ENCODE results near the gene TWIST1. TPM values are rescaled to one million over a fixed set of nuclear protein-coding genes. Genes with fewer than 3 reads are reported as not detected.
A peak's percentile ranks its signal among the peaks of the same experiment; 100 is the strongest.

TWIST1 gene
- total RNA-seq, 5 donors from 2014 or later (not counting 1 experiment from before 2014, with no cell fraction given): 0.16 to 0.92 (median 0.18) TPM; not detected in 2

DNA sequence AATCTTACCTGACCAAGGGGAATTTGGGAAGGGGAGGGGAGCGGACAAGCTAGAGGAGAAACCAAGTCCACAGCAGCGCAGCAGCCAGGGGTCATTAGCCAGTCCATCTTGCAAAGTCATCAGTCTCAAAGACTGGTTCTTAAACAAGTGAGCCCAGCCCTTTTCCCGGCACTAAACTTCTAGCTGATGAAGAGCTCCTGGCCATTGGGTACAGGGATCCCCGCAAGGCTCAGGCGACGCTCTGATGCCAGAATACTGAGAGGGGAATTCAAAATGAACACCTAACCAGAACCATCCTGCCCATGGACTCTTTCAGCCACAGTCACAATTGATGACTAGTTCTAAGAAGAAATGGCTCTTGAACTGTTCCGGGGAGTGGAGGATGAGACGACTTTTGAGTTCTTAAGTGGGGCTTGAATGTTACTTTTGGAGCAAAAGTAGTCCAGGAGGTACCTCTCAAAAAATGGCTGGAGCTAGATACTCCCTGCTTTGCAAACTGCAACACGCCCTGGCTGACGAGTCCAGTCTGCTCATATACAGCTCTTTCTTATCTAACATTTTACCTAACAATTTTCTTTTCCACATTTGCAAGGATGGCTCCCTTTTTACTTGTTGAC is 2.5 kb upstream of the TWIST1 start:
- Mint-ChIP-seq H3K36me3 (no peaks in the 10 kb centered on the region), H3K4me1 (peaks cover 0 to 3% (median 0%) of the 10 kb centered on the region in 3 donors), H3K4me3 (no peak overlapping the region), H3K27me3 (peaks cover 42 to 47% of the 10 kb centered on the region in 2 donors), H3K27ac (no peak overlapping the region), H3K9me3 (no peaks in the 10 kb centered on the region)
- no peaks in the 10 kb centered on the region for H3K9me3 ChIP-seq
- no peak overlapping the region for H3K27ac ChIP-seq (ENCODE audit: low read length)
- peaks cover 0 to 11% of the 10 kb centered on the region in 2 experiments for H3K4me1 ChIP-seq (ENCODE audit: control insufficient read depth in 1 of 2, extremely low read depth in 1 of 2, insufficient read depth in 2 of 2, low read length in 2 of 2)
- no peaks in the 10 kb centered on the region for H3K36me3 ChIP-seq (ENCODE audit: control insufficient read depth in 2 of 2, extremely low read depth in 1 of 2, insufficient read depth in 1 of 2, low read length in 1 of 2)
- CTCF ChIA-PET: no interaction called here
- POLR2A ChIA-PET: no interaction called here
- 32% methylated on average over 3 of the region's 10 CpGs for WGBS (ENCODE audit: insufficient coverage)
- H3K4me3 ChIP-seq (ENCODE audit: control insufficient read depth in 1 of 2, extremely low read depth in 1 of 2, low read length in 1 of 2): no peak overlapping the region
- DNase-seq (no peak), ATAC-seq (replicated peaks in 1 of 4) (no peak)
- peaks cover 11 to 29% of the 10 kb centered on the region in 2 experiments for H3K27me3 ChIP-seq (replicated peaks in 1 of 2; ENCODE audit: control insufficient read depth in 2 of 2, extremely low read depth in 1 of 2, insufficient read depth in 2 of 2, low read length in 1 of 2)

DNA sequence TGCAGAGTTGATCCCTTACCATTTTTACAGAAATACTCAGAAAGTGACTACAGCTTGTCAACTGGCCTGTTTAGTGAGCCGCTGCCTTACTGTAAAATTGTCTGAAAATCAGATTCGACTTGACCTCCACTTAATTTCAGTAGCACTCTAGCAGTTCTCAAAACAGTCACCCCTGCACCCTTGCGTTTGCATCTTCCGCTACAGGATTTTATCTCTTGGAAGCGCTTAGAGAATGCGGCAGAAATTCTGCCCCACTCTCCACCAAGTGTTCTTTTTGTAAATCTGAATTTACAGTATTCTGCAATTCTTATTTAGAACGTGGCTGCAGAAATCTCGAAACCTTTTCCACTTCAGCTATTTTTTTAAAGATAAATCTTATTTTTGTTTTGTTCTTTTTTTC is 1.9 kb upstream of the TWIST1 start:
- Histone ChIP-seq H3K27me3 (replicated peaks in 1 of 2; ENCODE audit: control insufficient read depth in 2 of 2, extremely low read depth in 1 of 2, insufficient read depth in 2 of 2, low read length in 1 of 2) (peaks cover 11 to 29% of the 10 kb centered on the region in 2 experiments), H3K9me3 (no peaks in the 10 kb centered on the region), H3K36me3 (ENCODE audit: control insufficient read depth in 2 of 2, extremely low read depth in 1 of 2, insufficient read depth in 1 of 2, low read length in 1 of 2) (no peaks in the 10 kb centered on the region), H3K27ac (ENCODE audit: low read length) (no peak overlapping the region), H3K4me1 (ENCODE audit: control insufficient read depth in 1 of 2, extremely low read depth in 1 of 2, insufficient read depth in 2 of 2, low read length in 2 of 2) (peaks cover 0 to 11% of the 10 kb centered on the region in 2 experiments), H3K4me3 (ENCODE audit: control insufficient read depth in 1 of 2, extremely low read depth in 1 of 2, low read length in 1 of 2) (no peak overlapping the region)
- DNase-seq (no peak), ATAC-seq (replicated peaks in 1 of 4) (no peak)
- no peak overlapping the region for H3K4me3 Mint-ChIP-seq
- H3K27ac Mint-ChIP-seq: no peak overlapping the region
- H3K9me3 Mint-ChIP-seq: no peaks in the 10 kb centered on the region
- H3K27me3 Mint-ChIP-seq: peaks cover 48 to 53% of the 10 kb centered on the region in 2 donors
- no peaks in the 10 kb centered on the region for H3K36me3 Mint-ChIP-seq
- WGBS (ENCODE audit: insufficient coverage): 0% methylated on average over 2 of the region's 8 CpGs
- POLR2A ChIA-PET: no interaction called here
- H3K4me1 Mint-ChIP-seq: peaks cover 0 to 3% (median 0%) of the 10 kb centered on the region in 3 donors
- CTCF ChIA-PET: no interaction called here

DNA sequence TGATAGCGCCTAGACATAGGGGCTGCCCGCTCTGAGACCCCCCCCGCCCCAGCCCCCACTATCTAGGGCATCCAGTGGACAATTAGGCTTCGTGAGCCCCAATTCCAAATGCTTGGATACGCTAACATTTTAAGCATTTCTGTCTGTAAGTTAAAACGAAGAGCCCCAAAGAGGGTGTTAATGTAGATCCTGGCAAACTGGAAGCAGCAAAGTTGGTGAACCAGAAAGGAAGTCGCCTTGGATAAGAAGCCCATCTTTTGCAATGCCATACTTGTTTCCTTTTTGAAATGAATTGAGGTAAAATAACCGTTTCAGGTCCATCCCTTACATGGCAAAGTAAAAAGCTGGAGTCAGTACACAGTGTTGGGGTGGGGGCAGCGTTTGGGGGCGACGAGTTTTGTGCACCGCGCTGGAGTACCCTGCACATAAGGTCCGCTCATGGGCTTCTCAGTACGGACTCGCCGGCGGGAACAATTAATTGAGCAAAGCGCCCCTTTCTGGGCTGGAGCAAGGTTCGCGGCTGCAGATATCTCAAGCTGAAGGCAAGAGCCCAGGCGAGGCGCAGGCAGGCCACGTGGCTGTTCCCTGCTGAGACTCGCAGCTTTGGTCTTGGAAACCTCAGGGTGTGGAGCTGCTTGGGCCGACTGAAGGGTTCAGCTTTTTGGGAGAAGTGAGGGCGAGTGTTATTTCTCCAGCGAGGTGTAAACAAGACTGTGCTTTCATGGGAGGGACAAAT is 1.4 kb upstream of the TWIST1 start:
- POLR2A ChIA-PET: no interaction called here
- Histone ChIP-seq H3K4me3 (ENCODE audit: control insufficient read depth in 1 of 2, extremely low read depth in 1 of 2, low read length in 1 of 2) (no peak overlapping the region), H3K36me3 (ENCODE audit: control insufficient read depth in 2 of 2, extremely low read depth in 1 of 2, insufficient read depth in 1 of 2, low read length in 1 of 2) (no peaks in the 10 kb centered on the region), H3K9me3 (no peaks in the 10 kb centered on the region), H3K27ac (ENCODE audit: low read length) (no peak overlapping the region), H3K4me1 (ENCODE audit: control insufficient read depth in 1 of 2, extremely low read depth in 1 of 2, insufficient read depth in 2 of 2, low read length in 2 of 2) (peaks cover 0 to 11% of the 10 kb centered on the region in 2 experiments), H3K27me3 (replicated peaks in 1 of 2; ENCODE audit: control insufficient read depth in 2 of 2, extremely low read depth in 1 of 2, insufficient read depth in 2 of 2, low read length in 1 of 2) (peaks cover 11 to 29% of the 10 kb centered on the region in 2 experiments)
- Mint-ChIP-seq H3K9me3 (no peaks in the 10 kb centered on the region), H3K36me3 (no peaks in the 10 kb centered on the region), H3K4me1 (peaks cover 0 to 3% (median 0%) of the 10 kb centered on the region in 3 donors), H3K27me3 (peaks cover 54 to 57% of the 10 kb centered on the region in 2 donors), H3K27ac (no peak overlapping the region), H3K4me3 (no peak overlapping the region)
- 8% methylated on average over 20 of the region's 28 CpGs for WGBS (ENCODE audit: insufficient coverage)
- DNase-seq (no peak), ATAC-seq (replicated peaks in 1 of 4) (no peak)
- CTCF ChIA-PET: no interaction called here

DNA sequence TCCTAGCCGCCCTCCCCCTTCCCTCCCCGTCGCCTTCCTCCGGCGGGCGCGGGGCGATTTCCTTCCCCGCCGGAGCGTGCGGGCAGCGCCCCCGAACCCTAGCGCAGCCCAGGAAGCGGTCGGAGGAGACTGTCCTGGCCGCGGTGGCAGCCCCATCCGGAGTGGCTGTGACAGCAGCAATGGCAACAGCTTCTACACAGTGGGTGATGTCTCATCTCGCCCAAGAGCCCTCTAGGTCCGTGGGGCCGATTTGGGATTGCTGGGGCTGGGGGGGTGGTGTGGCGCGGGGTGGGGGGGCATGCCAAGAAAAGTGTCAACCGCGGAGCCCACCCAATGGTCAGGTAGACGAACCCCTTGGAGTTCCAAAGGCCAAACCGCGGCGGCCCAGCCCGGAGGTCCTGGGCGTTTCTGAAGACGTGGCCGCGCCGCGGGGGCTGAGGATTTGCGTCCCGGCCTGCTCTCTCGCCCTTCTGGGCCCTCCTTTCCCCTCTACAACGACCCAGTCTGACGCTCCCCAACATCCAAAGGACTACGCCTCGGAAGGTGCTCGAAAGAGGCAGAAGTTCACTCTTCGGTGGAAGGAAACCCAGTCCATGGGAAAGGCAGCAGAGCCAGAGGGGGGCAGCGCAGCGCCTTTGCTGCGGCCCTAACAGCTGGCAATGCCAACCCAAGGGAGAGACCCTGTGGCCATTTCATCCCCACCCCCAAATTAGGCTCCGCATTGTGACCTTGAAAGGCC is 603 bp upstream of the TWIST1 start:
- Histone ChIP-seq H3K4me3 (ENCODE audit: control insufficient read depth in 1 of 2, extremely low read depth in 1 of 2, low read length in 1 of 2) (no peak overlapping the region), H3K9me3 (no peaks in the 10 kb centered on the region), H3K27me3 (replicated peaks in 1 of 2; ENCODE audit: control insufficient read depth in 2 of 2, extremely low read depth in 1 of 2, insufficient read depth in 2 of 2, low read length in 1 of 2) (peaks cover 10 to 29% of the 10 kb centered on the region in 2 experiments), H3K4me1 (ENCODE audit: control insufficient read depth in 1 of 2, extremely low read depth in 1 of 2, insufficient read depth in 2 of 2, low read length in 2 of 2) (peaks cover 0 to 11% of the 10 kb centered on the region in 2 experiments), H3K36me3 (ENCODE audit: control insufficient read depth in 2 of 2, extremely low read depth in 1 of 2, insufficient read depth in 1 of 2, low read length in 1 of 2) (no peaks in the 10 kb centered on the region), H3K27ac (ENCODE audit: low read length) (no peak overlapping the region)
- ATAC-seq (replicated peaks in 1 of 4) (no peak), DNase-seq (no peak)
- Mint-ChIP-seq H3K4me3 (no peak overlapping the region), H3K27me3 (peaks cover 52 to 62% of the 10 kb centered on the region in 2 donors), H3K4me1 (peaks cover 0 to 3% (median 0%) of the 10 kb centered on the region in 3 donors), H3K36me3 (no peaks in the 10 kb centered on the region), H3K9me3 (no peaks in the 10 kb centered on the region), H3K27ac (no peak overlapping the region)
- ChIA-PET CTCF (no interaction called here), POLR2A (no interaction called here)
- WGBS (ENCODE audit: insufficient coverage): 3% methylated on average over 42 of the region's 51 CpGs

DNA sequence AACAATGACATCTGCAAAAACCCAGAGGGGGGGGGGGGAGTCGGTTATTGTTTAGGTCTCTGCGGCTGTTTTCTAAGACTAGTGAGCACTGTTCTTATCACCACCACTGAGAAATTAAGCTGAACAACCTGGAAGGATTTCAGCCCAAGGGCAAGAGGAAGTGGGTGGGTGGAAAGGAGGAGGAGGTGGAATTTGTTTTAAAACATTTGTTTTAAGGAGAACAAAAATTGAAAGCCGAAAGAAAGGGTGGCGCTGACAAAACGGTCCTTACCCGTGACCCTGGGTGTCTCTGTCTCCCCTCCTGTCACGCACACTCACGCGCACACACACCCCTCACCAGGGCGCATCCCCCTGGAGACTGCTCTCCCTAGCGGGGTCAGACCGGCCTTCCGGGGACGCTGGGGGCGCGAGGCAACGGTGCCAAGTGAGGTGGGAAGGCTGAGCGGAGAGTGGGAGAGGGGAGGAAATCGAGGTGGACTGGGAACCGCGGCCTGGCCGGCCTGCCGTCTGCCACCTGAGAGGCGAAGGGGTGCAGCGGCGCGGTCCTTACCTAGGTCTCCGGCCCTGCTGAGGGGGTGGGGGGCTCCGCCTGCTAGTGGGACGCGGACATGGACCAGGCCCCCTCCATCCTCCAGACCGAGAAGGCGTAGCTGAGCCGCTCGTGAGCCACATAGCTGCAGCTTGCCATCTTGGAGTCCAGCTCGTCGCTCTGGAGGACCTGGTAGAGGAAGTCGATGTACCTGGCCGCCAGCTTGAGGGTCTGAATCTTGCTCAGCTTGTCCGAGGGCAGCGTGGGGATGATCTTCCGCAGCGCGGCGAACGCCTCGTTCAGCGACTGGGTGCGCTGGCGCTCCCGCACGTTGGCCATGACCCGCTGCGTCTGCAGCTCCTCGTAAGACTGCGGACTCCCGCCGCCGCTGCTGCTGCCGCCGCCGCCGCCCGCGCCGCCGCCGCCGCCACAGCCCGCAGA is 1.0 kb downstream of the TWIST1 start:
- POLR2A ChIA-PET: interaction anchor here in 1 of 2 donors (0.6 kb wide), 2 partner anchors 19 to 272 kb away, joined by 3 to 10 read pairs; no protein-coding TSS in a partner anchor
- Histone ChIP-seq H3K36me3 (ENCODE audit: control insufficient read depth in 2 of 2, extremely low read depth in 1 of 2, insufficient read depth in 1 of 2, low read length in 1 of 2) (no peaks in the 10 kb centered on the region), H3K27me3 (replicated peaks in 1 of 2; ENCODE audit: control insufficient read depth in 2 of 2, extremely low read depth in 1 of 2, insufficient read depth in 2 of 2, low read length in 1 of 2) (peaks cover 13 to 37% of the 10 kb centered on the region in 2 experiments), H3K4me1 (ENCODE audit: control insufficient read depth in 1 of 2, extremely low read depth in 1 of 2, insufficient read depth in 2 of 2, low read length in 2 of 2) (peaks cover 0 to 15% of the 10 kb centered on the region in 2 experiments), H3K4me3 (ENCODE audit: control insufficient read depth in 1 of 2, extremely low read depth in 1 of 2, low read length in 1 of 2) (no peak overlapping the region), H3K9me3 (no peaks in the 10 kb centered on the region), H3K27ac (ENCODE audit: low read length) (no peak overlapping the region)
- Mint-ChIP-seq H3K9me3 (no peaks in the 10 kb centered on the region), H3K4me3 (peak overlapping the region; percentile 9 to 50 (median 14)), H3K27me3 (peaks cover 54 to 62% of the 10 kb centered on the region in 2 donors), H3K4me1 (peaks cover 0 to 3% (median 0%) of the 10 kb centered on the region in 3 donors), H3K36me3 (no peaks in the 10 kb centered on the region), H3K27ac (peak overlapping the region in 1 of 2 donors; percentile 23)
- CTCF ChIA-PET: interaction anchor here (0.6 to 0.7 kb wide), 2 partner anchors 9 to 21 kb away, joined by 3 read pairs; no protein-coding TSS in a partner anchor
- WGBS (ENCODE audit: insufficient coverage): 2% methylated on average over 58 of the region's 70 CpGs
- ATAC-seq (replicated peaks in 1 of 4): no peak
- no peak for DNase-seq
